Measurements from ENCODE around the gene SND1. TPM values are rescaled to one million over a fixed set of nuclear protein-coding genes. Genes with fewer than 3 reads are reported as not detected.
A peak's percentile ranks its signal among the peaks of the same experiment; 100 is the strongest.
"Not testable (repeated sequence)": the region's sequence is repeated elsewhere in the genome, so short reads cannot be mapped to it uniquely, and the experiment has no call there.

SND1 gene
- total and polyA plus RNA-seq, 2 donors (not counting 3 experiments of a cell fraction or from before 2014, with no cell fraction given), result 116 to 249 TPM

- dilution Hi-C loops (cut with MboI; ENCODE audit: extremely low pct_ligation_motif_present, low sequenced_read_pairs), result no loop called here
- Histone ChIP-seq H3K4me1 (ENCODE audit: control insufficient read depth, extremely low read depth, insufficient read depth, low read length) (peaks cover 22% of the 10 kb centered on the region), H3K9ac (replicated peaks; ENCODE audit: extremely low read depth, insufficient read depth, low read length) (no peak overlapping the region), H3K27ac (ENCODE audit: insufficient read depth, low read depth, low read length) (no peak overlapping the region), H3K4me2 (ENCODE audit: insufficient read depth, low read length) (peak overlapping the region; percentile 20), H3K4me3 (replicated peaks in 1 of 3; ENCODE audit: insufficient read depth in 1 of 3, low read depth in 1 of 3, low read length in 3 of 3) (no peak overlapping the region), H3K9me3 (replicated peaks; ENCODE audit: control insufficient read depth, insufficient read depth, low read length) (no peaks in the 10 kb centered on the region), H3K9me1 (replicated peaks; ENCODE audit: control insufficient read depth, extremely low read depth, insufficient read depth, low read length) (no peaks in the 10 kb centered on the region), H3K27me3 (ENCODE audit: control insufficient read depth in 2 of 2, insufficient read depth in 2 of 2, low read length in 2 of 2) (no peaks in the 10 kb centered on the region), H2AFZ (ENCODE audit: low read depth, low read length) (no peak overlapping the region), H3K36me3 (ENCODE audit: control insufficient read depth in 2 of 2, extremely low read depth in 1 of 2, insufficient read depth in 2 of 2, low read length in 2 of 2) (peaks cover 0 to 5% of the 10 kb centered on the region in 2 experiments), H4K20me1 (replicated peaks; ENCODE audit: control insufficient read depth, extremely low read depth, insufficient read depth, low read length) (peaks cover 6% of the 10 kb centered on the region), H3K79me2 (ENCODE audit: control insufficient read depth, insufficient read depth, low read length) (peaks cover 96% of the 10 kb centered on the region)
- BruUV-seq (replicated peaks), result no TSS peak
- DNase-seq (ENCODE audit: low read depth, low spot score), result no peak
- intact Hi-C loops (cut with micrococcal nuclease), result no loop called here
- CTCF ChIA-PET, result interaction anchor here (0.9 to 1.6 kb wide), 5 partner anchors 11 to 535 kb away, joined by 3 to 5 read pairs (median 3); no protein-coding TSS in a partner anchor
- POLR2A ChIA-PET, result no interaction called here
- no peak for FAIRE-seq
- no peak for TF ChIP-seq JUN (IDR thresholded peaks at IDR 0.05; ENCODE audit: borderline replicate concordance, insufficient read depth, insufficient read length, low read depth)
- no peak for TF ChIP-seq GATA2 (IDR thresholded peaks at IDR 0.05; ENCODE audit: insufficient read depth, insufficient read length, low read depth, low read length)
- TF ChIP-seq POLR2AphosphoS5 (IDR thresholded peaks at IDR 0.05; ENCODE audit: insufficient read depth, low read depth, low read length), result no peak
- no peak for TF ChIP-seq MAX (IDR thresholded peaks at IDR 0.05; ENCODE audit: insufficient read depth, insufficient read length)
- TF ChIP-seq, protein P1, sequence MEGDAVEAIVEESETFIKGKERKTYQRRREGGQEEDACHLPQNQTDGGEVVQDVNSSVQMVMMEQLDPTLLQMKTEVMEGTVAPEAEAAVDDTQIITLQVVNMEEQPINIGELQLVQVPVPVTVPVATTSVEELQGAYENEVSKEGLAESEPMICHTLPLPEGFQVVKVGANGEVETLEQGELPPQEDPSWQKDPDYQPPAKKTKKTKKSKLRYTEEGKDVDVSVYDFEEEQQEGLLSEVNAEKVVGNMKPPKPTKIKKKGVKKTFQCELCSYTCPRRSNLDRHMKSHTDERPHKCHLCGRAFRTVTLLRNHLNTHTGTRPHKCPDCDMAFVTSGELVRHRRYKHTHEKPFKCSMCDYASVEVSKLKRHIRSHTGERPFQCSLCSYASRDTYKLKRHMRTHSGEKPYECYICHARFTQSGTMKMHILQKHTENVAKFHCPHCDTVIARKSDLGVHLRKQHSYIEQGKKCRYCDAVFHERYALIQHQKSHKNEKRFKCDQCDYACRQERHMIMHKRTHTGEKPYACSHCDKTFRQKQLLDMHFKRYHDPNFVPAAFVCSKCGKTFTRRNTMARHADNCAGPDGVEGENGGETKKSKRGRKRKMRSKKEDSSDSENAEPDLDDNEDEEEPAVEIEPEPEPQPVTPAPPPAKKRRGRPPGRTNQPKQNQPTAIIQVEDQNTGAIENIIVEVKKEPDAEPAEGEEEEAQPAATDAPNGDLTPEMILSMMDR (IDR thresholded peaks at IDR 0.05; ENCODE audit: extremely low read depth in 1 of 2, insufficient read depth in 1 of 2, low read depth in 1 of 2, low read length in 2 of 2), result no peak
These were observed 22.4 kb downstream of the SND1 start for GRCh38 chr7:127674361-127674760.

- intact Hi-C loops (cut with micrococcal nuclease), result loop anchor here (1.0 kb wide), 1 partner anchor 8 kb away; no protein-coding TSS in a partner anchor
- H3K27me3 ChIP-seq (ENCODE audit: control insufficient read depth in 2 of 2, insufficient read depth in 2 of 2, low read length in 2 of 2); FAIRE-seq; DNase-seq (ENCODE audit: low read depth, low spot score); dilution Hi-C loops (cut with MboI; ENCODE audit: extremely low pct_ligation_motif_present, low sequenced_read_pairs); H4K20me1 ChIP-seq (replicated peaks; ENCODE audit: control insufficient read depth, extremely low read depth, insufficient read depth, low read length); H3K4me2 ChIP-seq (ENCODE audit: insufficient read depth, low read length); H3K9me1 ChIP-seq (replicated peaks; ENCODE audit: control insufficient read depth, extremely low read depth, insufficient read depth, low read length); POLR2A ChIA-PET; H3K9ac ChIP-seq (replicated peaks; ENCODE audit: extremely low read depth, insufficient read depth, low read length); BruUV-seq (replicated peaks); H3K9me3 ChIP-seq (replicated peaks; ENCODE audit: control insufficient read depth, insufficient read depth, low read length); H3K36me3 ChIP-seq (ENCODE audit: control insufficient read depth in 2 of 2, extremely low read depth in 1 of 2, insufficient read depth in 2 of 2, low read length in 2 of 2); H2AFZ ChIP-seq (ENCODE audit: low read depth, low read length); H3K4me3 ChIP-seq (replicated peaks in 1 of 3; ENCODE audit: insufficient read depth in 1 of 3, low read depth in 1 of 3, low read length in 3 of 3); H3K27ac ChIP-seq (ENCODE audit: insufficient read depth, low read depth, low read length): not testable (repeated sequence)
- H3K79me2 ChIP-seq (ENCODE audit: control insufficient read depth, insufficient read depth, low read length), result peaks cover 96% of the 10 kb centered on the region
- CTCF ChIA-PET, result interaction anchor here (0.9 to 1.6 kb wide), 3 partner anchors 10 to 535 kb away, joined by 3 to 5 read pairs (median 3); no protein-coding TSS in a partner anchor
- peaks cover 19% of the 10 kb centered on the region for H3K4me1 ChIP-seq (ENCODE audit: control insufficient read depth, extremely low read depth, insufficient read depth, low read length)
These were observed 22.9 kb downstream of the SND1 start for GRCh38 chr7:127674923-127675322.

Measured in endothelial cell of umbilical vein (primary cell).